Mesenchymal stem cell (in vitro differentiated cells and primary cell): ENCODE data around the gene FBXO9.
A peak's percentile ranks its signal among the peaks of the same experiment; 100 is the strongest.

Experiments used
- DNase-seq: peaks from one replicate; pipeline ENCODE4 v3.0.0-alpha.2; 2013
- H2AFZ ChIP-seq: one replicate; pipeline ENCODE4 v1.6.1; 2013; ENCODE audit warnings: low read depth, mild to moderate bottlenecking, control low read depth, inconsistent platforms, low read length, moderate library complexity
- H2AK5ac ChIP-seq: 2 replicates; pipeline ENCODE4 v1.6.1; 2013; ENCODE audit warnings: low read length, moderate library complexity, mild to moderate bottlenecking, inconsistent platforms; ENCODE audit not compliant: severe bottlenecking
- H2BK120ac ChIP-seq: one replicate; pipeline ENCODE4 v1.6.1; 2013; ENCODE audit warnings: low read depth, mild to moderate bottlenecking, inconsistent platforms, low read length, moderate library complexity
- H2BK12ac ChIP-seq, 2 experiments: one replicate each; pipeline ENCODE4 v1.6.1; 2013; ENCODE audit warnings: inconsistent platforms in 2 of 2, low read length in 2 of 2, mild to moderate bottlenecking in 2 of 2, moderate library complexity in 2 of 2, control low read depth in 1 of 2
- H2BK15ac ChIP-seq: one replicate; pipeline ENCODE4 v1.6.1; 2013; ENCODE audit warnings: mild to moderate bottlenecking, low read depth, inconsistent platforms; ENCODE audit not compliant: poor library complexity, severe bottlenecking
- H2BK5ac ChIP-seq: 2 replicates; pipeline ENCODE4 v1.6.1; 2013; ENCODE audit warnings: low read depth, mild to moderate bottlenecking, low read length, control low read depth, inconsistent platforms; ENCODE audit not compliant: poor library complexity, severe bottlenecking
- H3K14ac ChIP-seq, 2 experiments: one replicate each; pipeline ENCODE4 v1.6.1; 2013; ENCODE audit warnings: inconsistent platforms in 2 of 2, low read length in 2 of 2, control low read depth in 1 of 2, mild to moderate bottlenecking in 1 of 2, moderate library complexity in 1 of 2
- H3K18ac ChIP-seq, 2 experiments: one replicate each; pipeline ENCODE4 v1.6.1; 2013; ENCODE audit warnings: inconsistent platforms in 2 of 2, low read length in 2 of 2, control low read depth in 1 of 2, low read depth in 1 of 2, mild to moderate bottlenecking in 1 of 2
- H3K23ac ChIP-seq, 2 experiments: one replicate each; pipeline ENCODE4 v1.6.1; 2013; ENCODE audit warnings: inconsistent platforms in 2 of 2, low read length in 2 of 2, mild to moderate bottlenecking in 2 of 2, moderate library complexity in 2 of 2, control low read depth in 1 of 2
- H3K27ac ChIP-seq: 2 replicates; pipeline ENCODE4 v1.5.1; 2013; ENCODE audit warnings: mild to moderate bottlenecking, moderate library complexity, low read length, control low read depth, inconsistent platforms; ENCODE audit not compliant: poor library complexity, severe bottlenecking
- H3K27me3 ChIP-seq, 2 experiments: 2 replicates each; pipeline versions ENCODE4 v1.6.1 to v1.7.0; 2013; ENCODE audit warnings: low read length in 2 of 2, mild to moderate bottlenecking in 2 of 2, moderate library complexity in 2 of 2, control low read depth in 1 of 2, inconsistent platforms in 1 of 2; ENCODE audit not compliant: control insufficient read depth in 1 of 2, insufficient read depth in 1 of 2
- H3K36me3 ChIP-seq, 2 experiments: 2 replicates each; pipeline versions ENCODE4 v1.6.1 to v1.7.0; 2013; ENCODE audit warnings: low read length in 2 of 2, control low read depth in 1 of 2, inconsistent platforms in 1 of 2, low read depth in 1 of 2, mild to moderate bottlenecking in 1 of 2; ENCODE audit not compliant: insufficient read depth in 2 of 2, control insufficient read depth in 1 of 2
- H3K4ac ChIP-seq, 2 experiments: one replicate each; pipeline ENCODE4 v1.6.1; 2013; ENCODE audit warnings: inconsistent platforms in 2 of 2, low read length in 2 of 2, mild to moderate bottlenecking in 2 of 2, moderate library complexity in 2 of 2, control low read depth in 1 of 2, low read depth in 1 of 2
- H3K4me1 ChIP-seq: 2 replicates; pipeline ENCODE4 v1.6.1; 2013; ENCODE audit warnings: low read depth, low read length, control low read depth; ENCODE audit not compliant: control insufficient read depth, insufficient read depth
- H3K4me2 ChIP-seq: 2 replicates; pipeline ENCODE4 v1.6.1; 2013; ENCODE audit warnings: low read length, mild to moderate bottlenecking, inconsistent platforms; ENCODE audit not compliant: poor library complexity, severe bottlenecking
- H3K4me3 ChIP-seq, 2 experiments: 2 replicates each; pipeline versions ENCODE4 v1.5.1 to v1.7.0; 2013; ENCODE audit warnings: low read length in 2 of 2, mild to moderate bottlenecking in 2 of 2, control low read depth in 1 of 2, low read depth in 1 of 2; ENCODE audit not compliant: insufficient read depth in 1 of 2
- H3K79me1 ChIP-seq: replicated peaks from 2 replicates; pipeline ENCODE4 v1.6.1; 2013; ENCODE audit warnings: mild to moderate bottlenecking, control low read depth, low read length, inconsistent platforms; ENCODE audit not compliant: poor library complexity, severe bottlenecking
- H3K9ac ChIP-seq: 2 replicates; pipeline ENCODE4 v1.7.0; 2013; ENCODE audit warnings: mild to moderate bottlenecking, low read length, moderate library complexity
- H3K9me3 ChIP-seq: 2 replicates; pipeline ENCODE4 v1.7.0; 2013; ENCODE audit warnings: mild to moderate bottlenecking, low read length; ENCODE audit not compliant: control insufficient read depth
- H4K8ac ChIP-seq: one replicate; pipeline ENCODE4 v1.6.1; 2013; ENCODE audit warnings: inconsistent platforms, mild to moderate bottlenecking, low read length, moderate library complexity
- H4K91ac ChIP-seq: one replicate; pipeline ENCODE4 v1.6.1; 2013; ENCODE audit warnings: mild to moderate bottlenecking, low read length, inconsistent platforms
- WGBS: methylation state at CpG from one replicate; pipeline ENCODE4 v1.1.7; 2013; ENCODE audit warnings: mixed read lengths; 5-methylcytosine and 5-hydroxymethylcytosine counted together

Gene FBXO9

DNA sequence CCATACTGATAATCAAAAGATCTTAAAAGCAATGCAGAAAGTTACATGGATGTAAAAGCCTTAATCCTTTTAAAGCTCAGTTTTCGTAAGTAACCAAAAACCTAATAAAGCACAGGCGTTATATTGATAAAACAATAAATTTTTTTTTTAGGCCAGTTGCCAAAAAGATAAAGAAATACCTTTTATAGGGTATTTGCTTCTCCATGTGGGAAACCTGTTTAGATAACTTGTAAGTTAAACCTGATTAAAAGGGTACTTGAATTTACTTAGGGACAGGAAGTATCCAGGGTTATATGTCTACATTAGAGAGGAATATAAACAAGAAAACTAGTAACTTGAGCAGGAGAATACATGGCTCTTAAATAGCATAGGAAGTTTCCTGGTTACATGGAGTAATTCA, 21.1 kb downstream of the FBXO9 start:
- Histone ChIP-seq H3K4ac (no peak overlapping the region), H3K27ac (no peak overlapping the region), H3K18ac (no peak overlapping the region), H3K23ac (no peak overlapping the region), H4K91ac (no peak overlapping the region), H3K9ac (no peak overlapping the region), H2BK5ac (no peak overlapping the region), H3K4me2 (no peak overlapping the region), H3K14ac (no peak overlapping the region), H3K27me3 (no peaks in the 10 kb centered on the region), H4K8ac (no peak overlapping the region), H3K79me1 (peaks cover 17% of the 10 kb centered on the region), H2BK15ac (no peak overlapping the region), H2BK120ac (no peak overlapping the region), H2BK12ac (no peak overlapping the region), H2AK5ac (no peak overlapping the region), H3K4me1 (no peaks in the 10 kb centered on the region), H3K36me3 (peaks cover 29 to 89% of the 10 kb centered on the region in 2 experiments), H2AFZ (no peak overlapping the region), H3K9me3 (no peaks in the 10 kb centered on the region), H3K4me3 (no peak overlapping the region)
- DNase-seq, result no peak
- no CpG with 5 or more reads among the region's 2 CpGs for WGBS

DNA sequence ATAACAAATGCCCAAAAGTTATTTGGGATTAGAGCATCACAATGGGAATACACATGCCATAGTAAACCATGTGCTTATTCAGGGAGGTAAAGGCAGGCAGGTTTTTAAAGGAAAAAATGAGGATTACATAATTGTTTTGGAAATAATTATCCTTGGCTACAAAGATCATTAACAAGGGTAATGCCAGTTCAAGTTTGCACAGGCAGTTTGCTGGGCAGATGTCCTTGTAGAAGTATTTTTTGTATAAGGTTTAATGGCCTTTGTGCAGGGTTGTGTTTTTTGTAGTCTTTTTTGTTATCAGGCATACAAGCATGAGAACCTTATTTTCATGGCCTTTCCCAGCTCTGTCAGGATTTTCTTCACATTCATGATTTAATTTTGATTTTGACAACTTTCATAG, 24.7 kb downstream of the FBXO9 start:
- Histone ChIP-seq H3K4me2 (no peak overlapping the region), H3K4me1 (no peaks in the 10 kb centered on the region), H3K4ac (no peak overlapping the region), H3K36me3 (peaks cover 30 to 89% of the 10 kb centered on the region in 2 experiments), H2BK5ac (no peak overlapping the region), H3K23ac (no peak overlapping the region), H2AFZ (no peak overlapping the region), H3K79me1 (peaks cover 19% of the 10 kb centered on the region), H4K91ac (no peak overlapping the region), H3K14ac (no peak overlapping the region), H3K4me3 (no peak overlapping the region), H4K8ac (no peak overlapping the region), H3K9ac (no peak overlapping the region), H2AK5ac (no peak overlapping the region), H3K9me3 (no peaks in the 10 kb centered on the region), H2BK120ac (no peak overlapping the region), H2BK15ac (no peak overlapping the region), H2BK12ac (no peak overlapping the region), H3K27me3 (no peaks in the 10 kb centered on the region), H3K18ac (no peak overlapping the region), H3K27ac (no peak overlapping the region)
- no peak for DNase-seq

DNA sequence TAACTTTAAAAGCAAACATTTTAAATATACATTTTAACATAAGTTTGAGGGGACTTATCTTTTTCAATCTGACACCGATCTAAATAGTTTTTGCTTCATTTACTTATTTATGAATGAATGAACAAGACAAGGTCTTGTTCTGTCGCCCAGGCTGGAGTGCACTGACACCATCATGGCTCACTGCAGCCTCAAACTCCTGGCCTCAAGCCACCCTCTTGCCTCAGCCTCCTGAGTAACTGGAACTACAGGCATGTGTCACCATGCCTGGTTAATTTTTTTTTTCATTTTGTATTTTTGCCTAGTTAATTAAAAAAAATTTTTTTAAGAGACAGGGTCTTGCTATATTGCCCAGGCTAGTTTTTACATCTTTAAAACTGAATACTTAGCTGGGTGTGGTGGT, 25.4 kb downstream of the FBXO9 start:
- H3K4me2 ChIP-seq, result no peak overlapping the region
- H3K36me3 ChIP-seq, result peaks cover 30 to 89% of the 10 kb centered on the region in 2 experiments
- no peak overlapping the region for H4K91ac ChIP-seq
- peak overlapping the region; percentile 48 for H3K9ac ChIP-seq
- H3K4me3 ChIP-seq, result no peak overlapping the region
- H3K4me1 ChIP-seq, result no peaks in the 10 kb centered on the region
- H3K18ac ChIP-seq, result no peak overlapping the region
- no peak overlapping the region for H2BK15ac ChIP-seq
- no peak overlapping the region for H2AFZ ChIP-seq
- no peaks in the 10 kb centered on the region for H3K27me3 ChIP-seq
- H2BK120ac ChIP-seq, result no peak overlapping the region
- no peaks in the 10 kb centered on the region for H3K9me3 ChIP-seq
- DNase-seq, result no peak
- H3K14ac ChIP-seq, result no peak overlapping the region
- H4K8ac ChIP-seq, result no peak overlapping the region
- 100% methylated on average over 1 of the region's 2 CpGs for WGBS
- no peak overlapping the region for H2BK12ac ChIP-seq
- H3K79me1 ChIP-seq, result peaks cover 19% of the 10 kb centered on the region
- no peak overlapping the region for H2BK5ac ChIP-seq
- no peak overlapping the region for H3K27ac ChIP-seq
- no peak overlapping the region for H3K4ac ChIP-seq
- H3K23ac ChIP-seq, result no peak overlapping the region
- no peak overlapping the region for H2AK5ac ChIP-seq

- Histone ChIP-seq H3K9ac (no peak overlapping the region), H2BK120ac (no peak overlapping the region), H3K23ac (no peak overlapping the region), H3K18ac (no peak overlapping the region), H2AFZ (no peak overlapping the region), H2BK15ac (no peak overlapping the region), H2BK12ac (no peak overlapping the region), H3K9me3 (no peaks in the 10 kb centered on the region), H4K8ac (no peak overlapping the region), H3K36me3 (peaks cover 23 to 94% of the 10 kb centered on the region in 2 experiments), H3K27ac (no peak overlapping the region), H3K4me2 (no peak overlapping the region), H3K4me1 (no peaks in the 10 kb centered on the region), H3K79me1 (peaks cover 10% of the 10 kb centered on the region), H4K91ac (no peak overlapping the region), H3K14ac (no peak overlapping the region), H3K4ac (no peak overlapping the region), H3K4me3 (no peak overlapping the region), H2BK5ac (no peak overlapping the region), H3K27me3 (no peaks in the 10 kb centered on the region), H2AK5ac (no peak overlapping the region)
- no peak for DNase-seq
- 100% methylated on average over 2 of the region's 3 CpGs for WGBS
Observed at GRCh38 chr6:53095270-53095669, 30.1 kb downstream of the FBXO9 start.
